GM12873 (cell line): ENCODE data around the gene EXOC4.

ENCODE experiments used
- CTCF ChIP-seq: IDR thresholded peaks from 2 replicates; pipeline ENCODE4 v1.5.1; 2012; ENCODE audit warnings: low read depth, mild to moderate bottlenecking, moderate library complexity, low read length, control low read depth; ENCODE audit not compliant: insufficient read depth; ENCODE audit errors: missing control alignments

EXOC4 gene

GRCh38 chr7:133479456-133480065 lies 226.7 kb downstream of the EXOC4 start:
- TF ChIP-seq CTCF: no peak

- TF ChIP-seq CTCF: no peak
These were observed 228.0 kb downstream of the EXOC4 start for GRCh38 chr7:133480868-133481267.

- TF ChIP-seq CTCF: no peak
These were observed 228.8 kb downstream of the EXOC4 start for GRCh38 chr7:133481676-133482075.

- no peak for TF ChIP-seq CTCF
These were observed 229.7 kb downstream of the EXOC4 start for GRCh38 chr7:133482599-133482998.

GRCh38 chr7:133484086-133484485 lies 231.2 kb downstream of the EXOC4 start:
- TF ChIP-seq CTCF: no peak

- no peak for TF ChIP-seq CTCF
These were observed 237.0 kb downstream of the EXOC4 start for GRCh38 chr7:133489906-133490305.

GRCh38 chr7:133491201-133491691 lies 238.4 kb downstream of the EXOC4 start:
- no peak for TF ChIP-seq CTCF
